Sciatic nerve (tissue), 2 donors: ENCODE measurements around the gene GYPC. TPM values are rescaled to one million over a fixed set of nuclear protein-coding genes. Genes with fewer than 3 reads are reported as not detected.

Experiments used
- ATAC-seq: fragments of 200-7000 bp; cut with Tn5 transposase; one replicate; pipeline ENCODE4 v1.9.1; 2020; ENCODE audit warnings: mild to moderate bottlenecking, moderate library complexity
- DNase-seq: peaks from one replicate; pipeline ENCODE4 v3.0.0-alpha.2; 2020; ENCODE audit warnings: low spot score
- intact Hi-C: fragments of 100-400 bp; cut with DNase I; formaldehyde crosslinking; loops from one replicate; pipeline ENCODE4 v1.14.2; 2022
- total RNA-seq: library from RNA; stranded (reverse); fragmentation: NEBNext Ultra II Directional; extraction: Animal tissue kit (Norgen Biotek cat#: 25700); gene quantifications from one replicate; pipeline ENCODE4 v1.2.1, GENCODE V29; 2021
- donor health status: DM: no; HTN: no; CAD: no.
- donor health status: DM: no; HTN: no; CAD: no.

The GYPC gene
- total RNA-seq, 1 donor from 2014 or later, result 89.2 TPM

DNA sequence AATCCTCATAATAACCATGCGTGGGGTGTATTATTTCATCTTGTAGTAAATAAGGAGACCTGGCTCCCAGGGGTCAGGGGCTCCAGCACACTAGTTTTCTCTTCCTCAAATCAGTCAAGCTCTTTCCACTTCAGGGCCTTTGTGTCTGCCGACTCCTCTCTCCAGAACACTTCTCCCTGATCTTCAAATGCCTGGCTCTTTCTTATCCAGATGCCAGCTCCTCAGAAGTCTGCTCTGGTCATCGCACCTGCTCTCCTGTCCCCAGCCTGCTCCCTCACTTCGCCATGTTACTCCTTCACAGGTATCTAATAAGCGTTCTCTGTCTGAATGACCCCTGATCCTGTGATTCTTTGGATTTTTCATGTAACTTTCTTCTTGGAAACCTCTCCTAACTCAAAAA, 62.0 kb downstream of the GYPC start:
- ATAC-seq (no peak), DNase-seq (no peak)
- intact Hi-C loops, result no loop called here

DNA sequence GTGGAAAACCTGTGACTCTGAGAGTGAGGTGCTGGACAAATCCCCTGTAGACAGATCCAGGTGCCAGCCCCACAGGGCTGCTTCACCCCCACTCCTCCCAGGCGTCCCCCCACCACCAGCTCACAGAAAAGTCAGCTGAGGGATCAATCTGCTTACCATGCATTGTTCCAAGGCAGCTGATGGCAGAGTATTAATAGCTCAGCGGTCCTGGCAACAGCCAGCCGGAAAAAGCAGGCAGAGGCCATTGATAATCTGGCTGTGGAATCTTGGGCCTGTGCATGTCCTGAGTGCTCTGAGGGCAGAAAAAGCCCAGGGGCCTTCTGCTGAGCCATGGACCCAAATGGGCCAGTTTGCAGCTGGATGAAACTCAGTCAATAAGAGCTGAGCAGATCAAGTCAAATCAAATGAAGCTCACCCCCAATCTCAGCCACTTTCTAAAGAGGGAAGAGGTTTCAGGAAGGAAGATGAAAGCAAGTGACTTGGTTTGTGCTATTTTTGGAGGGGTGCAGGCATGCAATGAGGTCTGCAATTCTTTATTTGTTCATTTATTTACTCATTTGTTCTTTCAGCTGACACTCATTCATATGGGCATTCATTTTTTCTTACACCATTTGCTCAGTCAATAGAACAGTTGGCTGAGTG, 63.4 kb downstream of the GYPC start:
- intact Hi-C loops, result no loop called here
- no peak for DNase-seq
- ATAC-seq, result peak; percentile 32

GRCh38 chr2:126719833-126720351, 63.9 kb downstream of the GYPC start:
- intact Hi-C loops, result no loop called here
- ATAC-seq (peak; percentile 36), DNase-seq (no peak)

- ATAC-seq, result no peak
- no peak for DNase-seq
- intact Hi-C loops, result no loop called here
Measured at GRCh38 chr2:126720638-126721037, 64.7 kb downstream of the GYPC start.

DNA sequence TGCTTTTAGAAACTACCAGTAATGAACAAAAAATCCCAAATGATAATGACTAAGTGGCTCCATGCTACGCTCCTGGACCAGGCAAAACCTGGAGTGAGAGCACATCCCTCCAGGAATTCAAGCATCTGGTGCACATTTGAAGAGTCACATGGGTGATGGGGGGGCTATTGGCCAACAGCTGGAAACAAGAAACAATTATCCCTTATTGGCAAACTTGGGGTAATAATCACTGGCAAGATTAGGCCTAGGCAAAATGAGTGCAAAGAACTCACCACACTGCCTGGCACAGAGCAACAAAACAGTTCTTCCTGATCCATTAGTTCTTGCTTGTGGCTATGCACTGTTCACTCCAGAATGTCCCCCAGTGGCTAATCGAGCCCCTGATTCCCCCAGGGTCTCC, 66.1 kb downstream of the GYPC start:
- ATAC-seq, result no peak
- intact Hi-C loops, result no loop called here
- no peak for DNase-seq

GRCh38 chr2:126722546-126722945, 66.6 kb downstream of the GYPC start:
- no peak for DNase-seq
- intact Hi-C loops, result no loop called here
- no peak for ATAC-seq

- ATAC-seq (peak; percentile 56), DNase-seq (no peak)
- intact Hi-C loops, result no loop called here
Measured at GRCh38 chr2:126723281-126723815, 67.4 kb downstream of the GYPC start.

DNA sequence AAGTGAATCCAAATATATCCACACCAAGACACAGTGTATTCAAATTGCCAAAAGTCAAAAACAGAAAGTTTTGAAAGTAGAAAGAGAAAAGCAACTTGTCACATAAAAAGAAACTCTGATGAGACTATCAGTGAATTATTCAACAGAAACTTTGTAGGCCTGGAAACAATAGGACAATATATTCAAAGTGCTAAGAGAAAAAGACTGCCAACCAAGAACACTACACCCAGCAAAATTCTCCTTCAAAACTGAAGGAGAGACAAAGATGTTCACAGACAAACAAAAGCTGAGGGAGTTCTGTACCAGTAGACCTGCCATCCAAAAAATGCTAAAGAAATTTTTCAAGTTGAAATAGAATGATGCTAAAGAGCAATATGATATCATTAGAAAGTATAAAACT, 69.6 kb downstream of the GYPC start:
- intact Hi-C loops, result no loop called here
- ATAC-seq, result no peak
- no peak for DNase-seq

- intact Hi-C loops, result loop anchor here (5.0 kb wide), 1 partner anchor 1567 kb away; no protein-coding TSS in a partner anchor
- no peak for ATAC-seq
- DNase-seq, result no peak
Measured at GRCh38 chr2:126729896-126730295, 73.9 kb downstream of the GYPC start.

- intact Hi-C loops, result loop anchor here (5.0 kb wide), 1 partner anchor 1567 kb away; no protein-coding TSS in a partner anchor
- ATAC-seq (no peak), DNase-seq (no peak)
Measured at GRCh38 chr2:126730655-126731054, 74.7 kb downstream of the GYPC start.

DNA sequence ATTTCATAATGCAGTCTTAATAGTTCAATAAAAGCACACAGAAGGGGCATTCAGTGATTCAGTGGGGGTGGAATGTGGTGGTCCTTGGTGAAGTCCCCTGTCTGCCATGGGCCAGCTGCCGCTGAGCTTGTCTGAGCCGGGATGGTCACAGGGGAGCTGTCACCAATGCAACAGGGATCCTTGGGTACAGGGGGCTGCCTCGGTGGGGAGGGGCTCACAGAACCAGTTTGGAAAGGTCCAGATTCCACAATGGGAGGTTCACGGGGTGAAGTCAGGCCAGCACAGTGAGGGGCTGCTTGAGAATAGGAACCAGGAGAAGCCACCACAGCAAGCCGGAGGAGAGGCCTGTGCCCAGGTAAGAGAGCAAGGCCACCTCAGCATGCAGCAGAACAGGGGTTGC, 75.4 kb downstream of the GYPC start:
- intact Hi-C loops, result loop anchor here (5.0 kb wide), 1 partner anchor 1566 kb away; no protein-coding TSS in a partner anchor
- no peak for ATAC-seq
- no peak for DNase-seq

- DNase-seq, result no peak
- intact Hi-C loops, result loop anchor here (5.0 kb wide), 1 partner anchor 1565 kb away; no protein-coding TSS in a partner anchor
Measured at GRCh38 chr2:126732682-126733245, 76.8 kb downstream of the GYPC start.

DNA sequence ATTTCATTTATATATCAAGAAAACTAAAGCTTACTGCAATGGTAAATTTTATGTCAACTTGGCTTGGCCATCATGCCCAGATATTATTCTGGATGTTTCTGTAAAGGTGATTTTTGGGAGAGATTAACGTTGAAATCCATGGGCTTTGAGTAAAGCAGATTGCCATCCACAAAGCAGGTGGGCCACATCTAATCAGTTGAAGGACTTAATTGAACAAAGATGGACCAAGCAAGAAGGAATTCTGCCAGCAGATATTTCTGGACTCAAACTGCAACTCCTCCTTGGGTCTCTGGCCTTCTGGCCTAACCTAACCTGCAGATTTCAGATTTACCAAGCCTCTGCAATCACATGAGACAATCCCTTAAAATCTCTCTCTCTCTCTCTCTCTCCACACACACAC, 77.8 kb downstream of the GYPC start:
- ATAC-seq (no peak), DNase-seq (no peak)
- intact Hi-C loops, result loop anchor here (5.0 kb wide), 1 partner anchor 1564 kb away; no protein-coding TSS in a partner anchor

More at GRCh38 chr2:126732682-126733245, 76.8 kb downstream of the GYPC start:
- no peak for ATAC-seq

DNA sequence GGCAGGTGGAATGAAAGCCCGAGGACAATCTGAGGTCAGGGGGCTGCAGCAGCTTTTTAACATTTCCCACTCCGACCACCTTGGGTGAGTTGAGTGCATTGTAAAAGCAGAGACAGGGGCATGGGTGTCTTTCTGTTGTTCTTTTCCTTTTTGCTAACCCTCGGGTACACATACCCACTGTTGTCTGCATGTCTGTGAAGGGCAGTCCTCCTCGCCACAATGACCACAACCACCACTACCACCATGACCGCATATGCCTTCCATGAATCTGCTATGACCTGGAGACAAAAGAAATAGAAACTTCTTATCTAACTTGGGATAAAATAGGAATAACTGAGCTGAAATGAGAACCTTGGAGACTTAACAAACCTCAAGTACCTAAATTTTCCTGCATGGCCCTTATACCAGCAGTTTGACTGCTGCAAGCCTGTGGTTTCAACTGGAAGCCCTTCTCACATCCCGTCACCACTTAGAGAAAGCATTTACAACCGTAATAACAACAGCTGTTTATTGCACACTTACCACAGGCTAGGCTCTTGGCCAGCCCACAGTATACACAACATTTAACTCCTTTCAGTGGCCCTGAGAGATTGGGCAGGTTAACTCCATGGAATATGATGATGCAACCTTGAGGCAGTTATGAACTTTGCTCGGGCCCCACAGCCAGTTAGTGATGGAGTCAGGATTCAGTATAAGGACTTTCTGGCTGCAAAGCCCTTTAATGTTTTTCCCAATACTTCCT, 80.3 kb downstream of the GYPC start:
- ATAC-seq (peak; percentile 26), DNase-seq (no peak)
- intact Hi-C loops, result no loop called here

DNA sequence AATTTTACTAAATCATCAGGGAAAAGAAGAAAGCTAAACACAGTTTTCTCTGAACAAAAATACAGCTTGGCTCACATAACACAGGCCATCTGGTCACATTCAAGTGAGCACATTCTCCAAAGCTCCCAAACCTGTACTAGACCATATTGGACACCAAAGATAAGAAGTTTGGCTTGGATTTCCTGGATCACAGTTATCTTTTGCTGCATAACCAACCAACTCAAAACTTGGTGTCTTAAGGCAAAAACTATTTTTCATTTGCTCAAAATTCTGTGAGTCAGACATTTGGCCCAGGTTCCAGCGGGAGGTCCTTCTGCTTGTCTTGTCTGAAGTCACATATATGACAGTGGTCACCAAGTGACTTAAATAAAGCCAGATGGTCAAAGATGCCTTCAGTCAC, 83.2 kb downstream of the GYPC start:
- no peak for ATAC-seq
- intact Hi-C loops, result no loop called here
- DNase-seq, result no peak

- no peak for DNase-seq
- intact Hi-C loops, result no loop called here
- ATAC-seq, result no peak
Measured at GRCh38 chr2:126744640-126745039, 88.7 kb downstream of the GYPC start.
